Colonic mucosa (tissue), 4 donors: ENCODE data around the gene XPNPEP3. TPM values are rescaled to one million over a fixed set of nuclear protein-coding genes. Genes with fewer than 3 reads are reported as not detected.
"Not testable (repeated sequence)": the region's sequence is repeated elsewhere in the genome, so short reads cannot be mapped to it uniquely, and the experiment has no call there.

Experiments
- DNase-seq: peaks from one replicate; pipeline ENCODE4 v3.0.0-alpha.2; 2020
- H3K27ac ChIP-seq: fragments of 200-600 bp; one replicate; pipeline ENCODE4 v1.8.0; 2021
- H3K27me3 ChIP-seq: fragments of 200-600 bp; one replicate; pipeline ENCODE4 v1.8.0; 2021
- H3K36me3 ChIP-seq: fragments of 200-600 bp; one replicate; pipeline ENCODE4 v1.8.0; 2021
- H3K4me1 ChIP-seq: fragments of 200-600 bp; one replicate; pipeline ENCODE4 v1.8.0; 2021; ENCODE audit warnings: mild to moderate bottlenecking
- H3K4me3 ChIP-seq: fragments of 200-600 bp; one replicate; pipeline ENCODE4 v1.8.0; 2021
- H3K9ac ChIP-seq, 2 donors: one replicate each; pipeline ENCODE4 v1.7.0; 2013; ENCODE audit warnings: control low read depth in 2 of 2, low read depth in 2 of 2, low read length in 2 of 2
- H3K9me3 ChIP-seq: fragments of 200-600 bp; one replicate; pipeline ENCODE4 v1.8.0; 2021
- intact Hi-C: fragments of 100-400 bp; cut with DNase I; formaldehyde crosslinking; loops from one replicate; pipeline ENCODE4 v1.14.1; 2022
- total RNA-seq, 2 donors: library from RNA; stranded (reverse); fragmentation: NEBNext Ultra II Directional in 1 of 2; extraction: Animal tissue kit (Norgen Biotek cat#: 25700) in 1 of 2; gene quantifications; one replicate each; pipeline ENCODE4 v1.2.1, GENCODE V29; 2021
- TF ChIP-seq, protein P1 (sequence below): fragments of 200-600 bp; IDR thresholded peaks from one replicate; pipeline ENCODE4 v1.8.0; 2022; ENCODE audit warnings: antibody characterized with exemption, mild to moderate bottlenecking
- donor health status: healthy.
- donor health status: DM: no; HTN: no; CAD: no.
- donor health status: DM: no; HTN: no; CAD: no.

The XPNPEP3 gene
- total RNA-seq, 2 donors from 2014 or later, result 12.8 to 22.0 TPM

DNA sequence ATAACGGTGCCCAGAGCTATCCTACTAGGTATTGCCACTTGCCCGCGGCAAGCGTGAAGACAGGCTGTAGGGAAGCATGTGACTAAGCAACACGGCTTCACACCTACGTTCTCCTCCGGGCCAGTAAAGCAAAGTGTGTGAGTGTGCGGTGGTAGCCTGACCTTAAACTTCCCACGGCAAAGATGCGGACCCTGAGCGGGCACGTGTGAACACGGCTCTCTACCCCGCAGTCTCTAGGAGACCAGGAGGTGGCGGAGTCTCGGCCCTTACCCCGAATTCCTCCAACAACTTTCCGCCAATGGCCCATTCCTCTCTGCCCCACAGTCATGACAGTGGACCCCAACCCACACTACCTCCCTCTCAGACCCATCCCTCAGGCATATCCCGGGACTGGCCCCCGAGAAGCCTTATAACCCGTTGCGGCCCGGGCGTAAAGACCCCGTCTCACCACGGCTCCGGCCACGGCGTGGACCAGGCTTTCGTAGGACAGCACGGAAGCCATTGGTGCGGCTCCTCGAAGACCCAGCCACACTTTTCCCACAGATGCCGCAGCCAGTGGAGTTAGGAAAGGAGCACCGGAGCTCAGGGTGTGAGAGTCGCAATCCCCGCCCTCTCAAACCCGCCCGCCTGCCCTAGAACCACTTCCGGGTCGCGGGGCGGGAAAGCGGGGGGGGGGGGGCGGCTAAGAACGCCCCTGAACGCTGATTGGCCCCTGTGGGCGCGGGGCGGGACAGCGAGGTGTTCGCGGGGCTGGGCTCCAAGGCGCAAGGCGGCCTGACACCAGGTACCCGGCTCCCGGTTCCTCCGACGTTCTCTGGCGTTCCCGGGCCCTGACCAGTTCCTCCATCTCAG is 38.0 kb upstream of the XPNPEP3 start, which contains the start of gene SLC25A17:
Gene SLC25A17, minus strand, starts transcription at position 600 of the 852 bp plus-strand sequence. Its CDS starts 98 bp downstream, at position 502.
- peak; percentile 93 for DNase-seq
- TF ChIP-seq, protein P1, sequence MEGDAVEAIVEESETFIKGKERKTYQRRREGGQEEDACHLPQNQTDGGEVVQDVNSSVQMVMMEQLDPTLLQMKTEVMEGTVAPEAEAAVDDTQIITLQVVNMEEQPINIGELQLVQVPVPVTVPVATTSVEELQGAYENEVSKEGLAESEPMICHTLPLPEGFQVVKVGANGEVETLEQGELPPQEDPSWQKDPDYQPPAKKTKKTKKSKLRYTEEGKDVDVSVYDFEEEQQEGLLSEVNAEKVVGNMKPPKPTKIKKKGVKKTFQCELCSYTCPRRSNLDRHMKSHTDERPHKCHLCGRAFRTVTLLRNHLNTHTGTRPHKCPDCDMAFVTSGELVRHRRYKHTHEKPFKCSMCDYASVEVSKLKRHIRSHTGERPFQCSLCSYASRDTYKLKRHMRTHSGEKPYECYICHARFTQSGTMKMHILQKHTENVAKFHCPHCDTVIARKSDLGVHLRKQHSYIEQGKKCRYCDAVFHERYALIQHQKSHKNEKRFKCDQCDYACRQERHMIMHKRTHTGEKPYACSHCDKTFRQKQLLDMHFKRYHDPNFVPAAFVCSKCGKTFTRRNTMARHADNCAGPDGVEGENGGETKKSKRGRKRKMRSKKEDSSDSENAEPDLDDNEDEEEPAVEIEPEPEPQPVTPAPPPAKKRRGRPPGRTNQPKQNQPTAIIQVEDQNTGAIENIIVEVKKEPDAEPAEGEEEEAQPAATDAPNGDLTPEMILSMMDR, result peak; percentile 30
- peak within 1 kb of the TSS; percentile 89 for H3K4me3 ChIP-seq
- H3K4me1 ChIP-seq, result peaks cover 5% of the 10 kb centered on the region
- intact Hi-C loops, result no loop called here
- no peaks in the 10 kb centered on the region for H3K27me3 ChIP-seq
- peaks cover under 1% of the 10 kb centered on the region for H3K36me3 ChIP-seq
- H3K9me3 ChIP-seq, result no peaks in the 10 kb centered on the region
- peak within 1 kb of the TSS; percentile 28 for H3K27ac ChIP-seq
- peak within 1 kb of the TSS; percentile 95 to 98 for H3K9ac ChIP-seq

DNA sequence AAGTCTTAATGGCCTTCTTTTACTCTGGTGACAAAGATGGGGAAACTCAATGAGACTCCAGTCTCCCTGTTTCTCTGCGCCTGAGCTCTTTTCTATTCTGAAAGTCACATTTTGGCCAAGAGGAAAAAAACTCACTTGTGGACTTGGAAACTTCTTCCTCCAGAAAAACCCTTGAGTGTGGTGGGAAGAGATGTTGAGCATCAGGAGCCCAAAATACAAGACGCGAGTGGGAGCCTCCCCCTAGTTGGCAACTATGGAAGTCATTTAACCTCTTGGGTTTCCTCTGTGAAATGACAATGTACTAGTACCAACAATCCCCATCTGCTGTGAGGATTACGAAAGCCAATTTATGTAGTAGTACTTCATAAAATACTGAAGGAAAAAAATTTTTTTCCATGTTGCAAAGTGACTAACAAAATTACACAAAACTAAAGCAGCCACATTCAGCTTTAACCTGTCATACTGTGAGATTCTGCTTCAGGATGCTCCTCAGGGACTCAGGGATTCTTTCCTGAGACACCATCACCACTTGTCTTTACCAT is 37.3 kb upstream of the XPNPEP3 start:
- DNase-seq, result no peak

DNA sequence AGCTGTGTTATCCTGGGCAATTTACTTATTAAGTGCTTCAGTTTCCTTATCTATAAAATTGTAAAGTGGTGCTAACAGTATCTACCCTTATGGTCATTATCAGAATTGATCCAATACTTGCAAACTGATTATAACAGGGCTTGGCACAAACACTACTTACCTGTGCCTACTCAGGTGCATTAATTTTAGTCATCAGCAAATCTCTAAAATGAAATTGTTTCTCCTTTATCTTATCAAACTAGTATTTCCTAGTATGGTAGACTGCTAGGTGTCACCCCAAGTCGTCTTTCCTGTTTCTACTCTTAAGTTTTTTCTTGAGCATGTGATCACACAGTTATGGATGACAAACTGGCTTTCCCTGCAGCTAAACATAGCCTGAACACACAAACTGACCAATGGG is 33.5 kb upstream of the XPNPEP3 start:
- Histone ChIP-seq H3K27ac (no peak overlapping the region), H3K9me3 (no peaks in the 10 kb centered on the region), H3K27me3 (no peaks in the 10 kb centered on the region), H3K4me1 (no peaks in the 10 kb centered on the region), H3K9ac (no peak overlapping the region), H3K36me3 (peaks cover 3% of the 10 kb centered on the region), H3K4me3 (no peak overlapping the region)
- TF ChIP-seq, protein P1, result no peak
- DNase-seq, result no peak
- intact Hi-C loops, result no loop called here

More for the DNA sequence above, 37.3 kb upstream of the XPNPEP3 start:
- H3K9me3 ChIP-seq, result no peaks in the 10 kb centered on the region
- H3K4me1 ChIP-seq, result peaks cover 5% of the 10 kb centered on the region
- peak overlapping the region; percentile 89 for H3K4me3 ChIP-seq
- no peaks in the 10 kb centered on the region for H3K27me3 ChIP-seq
- H3K9ac ChIP-seq, result peak overlapping the region in 1 of 2 donors; percentile 78
- no peak overlapping the region for H3K27ac ChIP-seq
- H3K36me3 ChIP-seq, result peaks cover 3% of the 10 kb centered on the region
- TF ChIP-seq, protein P1, result no peak
- intact Hi-C loops, result no loop called here

DNA sequence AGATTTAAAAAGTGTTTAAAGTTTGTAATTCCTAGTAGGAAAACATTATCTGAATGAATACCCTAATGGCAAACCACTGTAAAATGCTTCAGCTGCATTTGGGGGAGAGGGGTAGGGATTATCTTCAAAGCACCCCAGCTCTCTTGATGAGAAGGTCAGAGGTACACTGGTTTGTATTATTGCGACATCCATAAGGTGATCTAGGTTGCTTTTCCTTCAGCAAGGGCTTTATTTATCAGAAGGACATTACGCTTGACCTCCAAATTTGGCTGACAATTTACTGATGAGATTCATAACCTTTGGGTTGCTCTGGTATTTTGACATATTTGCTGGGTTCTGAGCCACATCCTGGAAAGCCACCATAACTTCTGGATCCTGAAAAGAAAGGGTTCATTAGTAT is 30.7 kb upstream of the XPNPEP3 start:
- H3K27me3 ChIP-seq, H3K9ac ChIP-seq, H3K27ac ChIP-seq, intact Hi-C loops, H3K4me3 ChIP-seq, DNase-seq, H3K9me3 ChIP-seq, H3K4me1 ChIP-seq: not testable (repeated sequence)
- peaks cover 14% of the 10 kb centered on the region for H3K36me3 ChIP-seq

DNA sequence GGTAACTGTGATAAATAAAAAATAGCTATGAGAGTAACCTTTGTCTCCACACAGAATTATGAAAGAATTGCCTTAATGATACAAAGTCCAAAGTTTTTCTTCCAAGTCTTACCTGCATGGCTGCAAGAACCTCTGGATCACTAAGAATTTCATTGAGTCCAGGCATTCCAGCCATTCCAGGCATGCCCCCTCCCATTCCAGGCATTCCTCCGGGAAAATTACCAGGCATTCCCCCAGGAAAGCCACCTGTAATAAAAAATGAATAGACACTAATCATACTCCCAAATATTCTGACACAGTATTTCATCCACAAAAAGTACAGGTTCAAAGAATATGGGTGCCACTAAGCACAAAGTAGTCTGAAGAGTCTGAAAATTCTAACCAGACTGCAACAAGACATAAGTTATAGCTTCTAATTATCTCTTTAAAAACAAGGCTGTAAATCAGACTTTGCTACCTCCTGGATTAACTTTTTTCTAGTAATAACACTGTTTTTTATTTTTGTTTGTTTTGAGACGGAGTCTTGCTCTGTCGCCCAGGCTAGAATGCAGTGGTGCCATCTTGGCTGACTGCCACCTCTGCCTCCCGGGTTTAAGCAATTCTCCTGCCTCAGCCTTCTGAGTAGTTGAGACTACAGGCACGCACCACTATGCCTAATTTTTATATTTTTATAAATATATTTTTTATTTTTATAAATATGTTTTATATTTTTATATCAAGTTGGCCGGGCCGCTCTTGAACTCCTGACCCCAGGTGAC is 29.8 kb upstream of the XPNPEP3 start:
- H3K9me3 ChIP-seq, result no peaks in the 10 kb centered on the region
- H3K4me3 ChIP-seq, result no peak overlapping the region
- intact Hi-C loops, result no loop called here
- no peak for DNase-seq
- peaks cover 18% of the 10 kb centered on the region for H3K36me3 ChIP-seq
- TF ChIP-seq, protein P1, result no peak
- no peaks in the 10 kb centered on the region for H3K27me3 ChIP-seq
- no peak overlapping the region for H3K9ac ChIP-seq
- H3K27ac ChIP-seq, result no peak overlapping the region
- no peaks in the 10 kb centered on the region for H3K4me1 ChIP-seq
